Pancreas (tissue), 10 donors: ENCODE data around the gene MTG2. TPM values are rescaled to one million over a fixed set of nuclear protein-coding genes. Genes with fewer than 3 reads are reported as not detected.

ENCODE experiments used
- ATAC-seq, 4 donors: fragments of 200-7000 bp; cut with Tn5 transposase; one replicate each; pipeline versions ENCODE4 v1.8.0 to v1.9.1; 2020; ENCODE audit warnings: mild to moderate bottlenecking in 4 of 4, moderate library complexity in 4 of 4
- DNase-seq, 6 donors: peaks; one replicate each; pipeline ENCODE4 v3.0.0-alpha.2; 2020
- FAIRE-seq: peaks from 2 replicates; lab custom pipeline; 2012; peaks lifted over from hg19 to GRCh38; lab: Jason Lieb, UNC
- H3K27ac ChIP-seq, 4 donors: fragments of 200-600 bp; sonication (generic); 1 replicate in 3 of 4; 2 replicates in 1 of 4; pipeline versions ENCODE4 v1.5.0 to v1.8.0; 2020
- H3K27me3 ChIP-seq, 4 donors: fragments of 200-600 bp; one replicate each; pipeline ENCODE4 v1.8.0; 2021
- H3K36me3 ChIP-seq, 3 donors: fragments of 200-600 bp; sonication (generic) in 1 of 3; one replicate each; pipeline versions ENCODE4 v1.5.0 to v1.8.0; 2020 to 2021
- H3K4me1 ChIP-seq, 3 donors: fragments of 200-600 bp; one replicate each; pipeline ENCODE4 v1.8.0; 2021
- H3K4me3 ChIP-seq, 4 donors: fragments of 200-600 bp; sonication (generic) in 2 of 4; one replicate each; pipeline versions ENCODE4 v1.5.0 to v1.8.0; 2020 to 2021
- H3K9me3 ChIP-seq, 4 donors: fragments of 200-600 bp; one replicate each; pipeline ENCODE4 v1.8.0; 2021
- WGBS, 2 donors: extraction: QIAGEN DNeasy Blood & Tissue Kit; methylation state at CpG; one replicate each; pipeline ENCODE4 v1.1.7; 2013; 5-methylcytosine and 5-hydroxymethylcytosine counted together
- intact Hi-C, 3 donors: fragments of 100-400 bp; cut with DNase I; formaldehyde crosslinking; loops; one replicate each; pipeline versions ENCODE4 v1.11.1 to v1.14.2; 2022
- polyA plus RNA-seq, 2 donors: library from polyadenylated mRNA; stranded (reverse); fragments of 200-250 nt; gene quantifications; one replicate each; pipeline ENCODE4 v1.2.3, GENCODE V29; 2013
- total RNA-seq, 6 donors: library from RNA; stranded (reverse); fragmentation: NEBNext Ultra II Directional in 4 of 6; extraction: Animal tissue kit (Norgen Biotek cat#: 25700) in 4 of 6; gene quantifications; one replicate each; pipeline versions ENCODE4 v1.2.1 to v1.2.4, GENCODE V29; 2021 to 2023
- TF ChIP-seq, protein P1 (sequence below), 4 donors: fragments of 200-600 bp; sonication (generic) in 3 of 4; IDR thresholded peaks; one replicate each; pipeline versions ENCODE4 v1.5.0 to v1.8.0; 2021; ENCODE audit warnings: antibody characterized with exemption in 4 of 4
- donor health status: healthy with polysubstance abuse.
- donor health status: DM: no; HTN: no; CAD: no; lungs with moderate emphysema.
- donor health status: DM: no; HTN: no; CAD: no.
- donor health status: control.
- donor health status: control.
- donor health status: Bipolar disorder and iron deficiency.
- donor health status: DM: yes; HTN: yes; CAD: no.
- donor health status: DM: no; HTN: no; CAD: no.
- donor health status: DM: no; HTN: no; CAD: no.
- donor health status: DM: yes; HTN: yes; CAD: no.

MTG2 gene
- total and polyA plus RNA-seq, 8 donors: 9.7 to 55.3 (median 14.2) TPM

DNA sequence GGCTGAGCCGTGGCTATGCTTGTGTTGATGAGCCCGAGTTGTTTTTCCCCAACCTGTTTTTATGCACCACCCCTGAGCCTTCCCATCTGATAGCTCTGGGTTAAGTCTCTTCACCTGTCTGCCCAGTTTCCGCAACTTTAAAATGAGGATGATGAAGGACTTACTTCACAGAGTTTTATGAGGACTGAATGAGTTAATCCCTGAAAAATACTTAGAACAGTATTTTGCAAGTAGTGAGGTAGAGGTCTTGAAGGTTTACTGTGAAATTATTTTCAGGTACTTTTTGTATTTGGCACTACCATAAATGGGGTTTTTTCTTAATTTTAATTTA is 3.2 kb downstream of the MTG2 start:
- Histone ChIP-seq H3K36me3 (no peaks in the 10 kb centered on the region), H3K4me3 (no peak overlapping the region), H3K27me3 (no peaks in the 10 kb centered on the region), H3K4me1 (peaks cover 0 to 18% (median 0%) of the 10 kb centered on the region in 3 donors), H3K27ac (no peak overlapping the region), H3K9me3 (no peaks in the 10 kb centered on the region)
- intact Hi-C loops: no loop called here
- TF ChIP-seq, protein P1, sequence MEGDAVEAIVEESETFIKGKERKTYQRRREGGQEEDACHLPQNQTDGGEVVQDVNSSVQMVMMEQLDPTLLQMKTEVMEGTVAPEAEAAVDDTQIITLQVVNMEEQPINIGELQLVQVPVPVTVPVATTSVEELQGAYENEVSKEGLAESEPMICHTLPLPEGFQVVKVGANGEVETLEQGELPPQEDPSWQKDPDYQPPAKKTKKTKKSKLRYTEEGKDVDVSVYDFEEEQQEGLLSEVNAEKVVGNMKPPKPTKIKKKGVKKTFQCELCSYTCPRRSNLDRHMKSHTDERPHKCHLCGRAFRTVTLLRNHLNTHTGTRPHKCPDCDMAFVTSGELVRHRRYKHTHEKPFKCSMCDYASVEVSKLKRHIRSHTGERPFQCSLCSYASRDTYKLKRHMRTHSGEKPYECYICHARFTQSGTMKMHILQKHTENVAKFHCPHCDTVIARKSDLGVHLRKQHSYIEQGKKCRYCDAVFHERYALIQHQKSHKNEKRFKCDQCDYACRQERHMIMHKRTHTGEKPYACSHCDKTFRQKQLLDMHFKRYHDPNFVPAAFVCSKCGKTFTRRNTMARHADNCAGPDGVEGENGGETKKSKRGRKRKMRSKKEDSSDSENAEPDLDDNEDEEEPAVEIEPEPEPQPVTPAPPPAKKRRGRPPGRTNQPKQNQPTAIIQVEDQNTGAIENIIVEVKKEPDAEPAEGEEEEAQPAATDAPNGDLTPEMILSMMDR (IDR thresholded peaks at IDR 0.05): no peak
- DNase-seq (no peak), FAIRE-seq (no peak), ATAC-seq (no peak)
- 66 to 90% methylated on average over 3 of the region's 3 CpGs for WGBS, 2 donors

DNA sequence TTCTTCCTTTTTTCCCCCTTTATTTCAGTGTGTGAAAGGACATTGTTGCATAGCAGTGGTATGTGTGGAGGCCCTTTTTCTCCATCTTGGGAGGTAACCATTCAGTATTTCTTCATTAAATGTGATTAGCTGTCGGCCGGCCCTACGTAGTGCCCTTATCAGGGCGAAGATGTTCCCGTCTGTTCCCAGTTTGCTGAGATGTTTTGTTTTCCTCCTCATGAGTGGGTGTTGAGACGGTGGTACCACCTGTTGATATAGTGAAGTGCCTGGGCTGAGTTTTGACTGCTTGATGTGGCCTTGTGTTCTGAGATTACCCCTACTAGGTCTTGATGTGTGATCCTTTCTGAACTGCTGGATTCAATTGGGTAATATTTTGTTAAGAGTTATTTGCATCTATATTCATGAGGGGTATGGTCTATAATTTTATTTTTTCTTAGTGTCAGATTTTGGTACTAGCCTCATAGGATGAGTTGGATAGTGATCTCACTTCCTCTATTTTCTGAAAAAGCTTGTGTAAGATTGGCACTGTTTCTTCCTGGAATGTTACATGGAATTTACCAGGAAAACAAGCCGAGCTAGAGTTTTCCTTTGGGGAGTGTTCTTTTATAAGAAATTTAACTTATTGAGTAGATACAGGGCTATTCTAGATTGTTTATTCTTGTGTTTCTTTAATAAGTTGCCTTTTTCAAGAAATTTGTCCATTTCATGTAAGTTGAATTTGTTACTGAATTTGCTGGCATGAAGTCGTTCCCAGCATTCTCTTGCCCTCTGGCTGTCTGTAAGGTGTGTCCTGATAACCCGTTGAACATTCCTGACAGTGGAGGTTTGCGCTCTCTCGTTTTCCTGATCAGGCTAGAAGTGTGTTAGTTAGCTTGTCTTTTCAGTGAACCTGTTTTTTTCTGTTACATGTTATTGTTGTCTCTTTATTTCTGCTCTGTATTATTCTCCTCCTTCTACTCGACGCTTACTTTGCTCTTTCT is 4.3 kb downstream of the MTG2 start:
- intact Hi-C loops: no loop called here
- Histone ChIP-seq H3K27me3 (no peaks in the 10 kb centered on the region), H3K4me1 (peaks cover 0 to 14% (median 0%) of the 10 kb centered on the region in 3 donors), H3K27ac (no peak overlapping the region), H3K36me3 (no peaks in the 10 kb centered on the region), H3K4me3 (no peak overlapping the region), H3K9me3 (no peaks in the 10 kb centered on the region)
- DNase-seq: peak in 1 of 6 donors; percentile 1
- ATAC-seq: no peak
- 64 to 66% methylated on average over 13 of the region's 13 CpGs for WGBS, 2 donors
- TF ChIP-seq, protein P1 (IDR thresholded peaks at IDR 0.05): no peak
- no peak for FAIRE-seq

DNA sequence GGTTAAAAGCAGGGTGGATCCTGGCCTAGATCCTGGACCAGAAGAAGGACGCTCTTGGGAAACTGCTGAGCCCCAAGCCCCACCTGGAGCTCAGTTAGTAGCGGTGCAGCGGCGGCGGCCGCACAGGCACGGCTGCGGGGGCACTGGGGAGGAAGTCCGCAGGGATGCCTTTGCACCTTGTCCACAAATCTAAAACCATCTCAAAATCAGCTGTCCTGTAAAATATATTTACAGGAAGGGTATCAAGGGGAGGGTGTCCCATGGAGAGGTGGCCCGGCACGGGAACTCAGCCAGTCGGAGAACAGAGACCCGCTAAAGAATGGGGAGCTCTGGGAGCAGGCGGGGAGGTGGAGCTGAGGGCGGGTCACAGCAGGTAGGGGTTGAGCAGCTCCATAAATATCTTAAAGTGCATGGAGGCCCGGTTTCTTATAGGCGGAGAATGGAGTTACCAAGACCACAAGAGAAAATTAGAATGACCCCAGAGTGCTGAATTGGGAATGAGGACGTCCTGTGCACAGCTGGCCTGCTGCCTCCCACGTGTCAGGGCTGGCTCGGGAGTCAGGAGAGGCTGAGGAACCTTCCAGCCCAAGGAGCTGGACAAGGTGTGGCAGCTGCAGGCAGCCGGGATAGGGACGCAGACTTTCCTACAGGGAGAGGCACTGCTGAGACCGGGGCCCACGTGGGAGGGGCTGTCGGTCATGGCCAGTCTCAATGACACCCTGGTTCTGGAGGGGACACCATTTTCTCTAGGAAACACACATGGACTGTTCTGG is 8.0 kb downstream of the MTG2 start:
- Histone ChIP-seq H3K4me1 (no peaks in the 10 kb centered on the region), H3K27me3 (no peaks in the 10 kb centered on the region), H3K9me3 (no peaks in the 10 kb centered on the region), H3K27ac (no peak overlapping the region), H3K36me3 (peaks cover 0 to 7% (median 0%) of the 10 kb centered on the region in 3 donors), H3K4me3 (no peak overlapping the region)
- DNase-seq (peak in 3 of 6 donors; percentile 12 to 50 (median 41)), ATAC-seq (no peak), FAIRE-seq (no peak)
- WGBS, 2 donors: 86 to 91% methylated on average over 25 of the region's 25 CpGs
- intact Hi-C loops: no loop called here
- TF ChIP-seq, protein P1 (IDR thresholded peaks at IDR 0.05): no peak

DNA sequence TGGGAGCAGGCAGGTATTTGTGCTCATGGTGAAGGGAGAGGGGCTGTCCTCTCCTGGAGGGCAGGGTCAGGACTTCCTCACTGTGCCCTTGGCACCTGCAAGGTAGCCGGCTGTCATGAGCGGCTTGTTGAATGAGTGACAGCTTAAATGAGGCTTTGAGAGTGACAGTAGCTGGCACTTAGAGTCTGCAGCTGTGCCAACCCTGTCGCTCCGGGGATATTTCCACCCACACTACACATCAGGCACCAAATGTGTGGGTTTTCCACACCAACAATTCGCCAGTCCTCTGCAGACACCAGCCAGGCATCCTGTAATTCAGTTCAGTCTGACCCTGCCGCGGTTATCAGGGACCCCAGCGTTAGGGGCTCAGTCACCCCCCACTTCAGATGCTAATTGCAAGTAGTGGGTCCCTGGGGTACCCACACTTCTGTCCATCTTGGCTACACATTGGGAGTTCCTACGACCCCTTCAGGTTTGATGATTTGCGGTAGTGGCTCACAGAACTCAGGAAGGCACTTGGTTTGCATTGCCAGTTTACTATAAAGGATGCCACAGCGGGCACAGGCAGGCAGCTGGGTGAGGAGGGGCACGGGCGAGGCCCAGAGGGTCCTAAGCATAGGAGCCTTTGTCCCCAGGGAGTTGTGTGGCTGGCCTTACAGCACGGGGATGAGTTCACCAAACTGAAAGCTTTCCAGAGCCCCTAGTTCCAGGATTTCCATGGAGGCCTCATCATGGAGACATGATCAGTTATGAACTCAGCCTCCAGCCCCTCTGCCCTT is 9.1 kb downstream of the MTG2 start:
- Histone ChIP-seq H3K27me3 (no peaks in the 10 kb centered on the region), H3K4me3 (no peak overlapping the region), H3K27ac (no peak overlapping the region), H3K4me1 (no peaks in the 10 kb centered on the region), H3K36me3 (peaks cover 0 to 14% (median 0%) of the 10 kb centered on the region in 3 donors), H3K9me3 (no peaks in the 10 kb centered on the region)
- WGBS, 2 donors: 77 to 78% methylated on average over 14 of the region's 14 CpGs
- FAIRE-seq (no peak), ATAC-seq (no peak), DNase-seq (peak in 3 of 6 donors; percentile 6 to 27 (median 26))
- TF ChIP-seq, protein P1 (IDR thresholded peaks at IDR 0.05): no peak
- intact Hi-C loops: no loop called here
